HepG2 (cell line): ENCODE measurements around the gene MAPK13. TPM values are rescaled to one million over a fixed set of nuclear protein-coding genes. Genes with fewer than 3 reads are reported as not detected.

Experiments used
- ATAC-seq: fragments of 200-7000 bp; cut with Tn5 transposase; 3 replicates; pipeline ENCODE4 v1.9.1; 2020; ENCODE audit warnings: mild to moderate bottlenecking, moderate library complexity
- BruUV-seq: library from RNA; stranded (reverse); fragments of 400-500 nt; replicated peaks from 2 replicates; lab custom pipeline; 2021; lab: Mats Ljungman, UMichigan
- CTCF ChIA-PET: fragments of 300-600 bp; formaldehyde crosslinking; extraction: SDS; loops from one replicate; lab custom pipeline; 2021; ENCODE audit warnings: low total read pairs, inconsistent platforms, low intra/inter-chr PET ratio; lab: Yijun Ruan, JAX
- POLR2A ChIA-PET: fragments of 350-600 bp; sonication (Branson Sonifier 250); formaldehyde crosslinking; loops from one replicate; lab custom pipeline; 2020; ENCODE audit warnings: antibody characterized with exemption, inconsistent platforms; lab: Yijun Ruan, JAX
- DNase-seq: peaks from one replicate; pipeline ENCODE4 v3.0.0-alpha.2; 2015; ENCODE audit warnings: low spot score
- FAIRE-seq: peaks from 3 replicates; lab custom pipeline; 2011; peaks lifted over from hg19 to GRCh38; lab: Jason Lieb, UNC
- H2AFZ ChIP-seq: one replicate; pipeline ENCODE4 v1.6.1; 2011; ENCODE audit warnings: low read length, inconsistent platforms
- H3K27ac ChIP-seq: fragments of 300-600 bp; 3 replicates; pipeline ENCODE4 v1.8.0; 2011; ENCODE audit warnings: mixed run types, mild to moderate bottlenecking, mixed read lengths, low read length, inconsistent platforms; ENCODE audit not compliant: insufficient read depth; ENCODE audit errors: extremely low read length
- H3K27me3 ChIP-seq, 2 experiments: fragments of 200-600 bp in 1 of 2; 2 replicates in 1 of 2; 3 replicates in 1 of 2; pipeline versions ENCODE4 v1.6.0 to v1.8.0; 2011; ENCODE audit warnings: low read length in 2 of 2, mild to moderate bottlenecking in 2 of 2, moderate library complexity in 2 of 2, inconsistent platforms in 1 of 2; ENCODE audit not compliant: insufficient read depth in 2 of 2, control insufficient read depth in 1 of 2
- H3K36me3 ChIP-seq, 2 experiments: fragments of 200-600 bp in 1 of 2; replicated peaks in 1 of 2; 2 replicates in 1 of 2; 3 replicates in 1 of 2; pipeline versions ENCODE4 v1.5.1 to v1.8.0; 2011; ENCODE audit warnings: low read length in 2 of 2, inconsistent platforms in 1 of 2; ENCODE audit not compliant: insufficient read depth in 2 of 2, control insufficient read depth in 1 of 2
- H3K4me1 ChIP-seq: 2 replicates; pipeline ENCODE4 v1.5.1; 2012; ENCODE audit warnings: low read length, inconsistent platforms; ENCODE audit not compliant: insufficient read depth
- H3K4me2 ChIP-seq: 2 replicates; pipeline ENCODE4 v1.6.0; 2011; ENCODE audit warnings: low read depth, low read length, inconsistent platforms
- H3K4me3 ChIP-seq, 3 experiments: fragments of 200-600 bp in 1 of 3; sonication (generic), shearing (Covaris generic) in 1 of 3; replicated peaks in 1 of 3; 2 replicates each; pipeline ENCODE4 v1.5.1; 2011 to 2016; ENCODE audit warnings: low read length in 3 of 3, inconsistent platforms in 2 of 3, low read depth in 2 of 3, mild to moderate bottlenecking in 2 of 3, control low read depth in 1 of 3, mixed read lengths in 1 of 3; ENCODE audit not compliant: insufficient read depth in 1 of 3
- H3K79me2 ChIP-seq: one replicate; pipeline ENCODE4 v1.6.1; 2011; ENCODE audit warnings: low read length, inconsistent platforms; ENCODE audit not compliant: insufficient read depth
- H3K9ac ChIP-seq: 2 replicates; pipeline ENCODE4 v1.6.0; 2011; ENCODE audit warnings: mild to moderate bottlenecking, low read depth, low read length, inconsistent platforms; ENCODE audit not compliant: insufficient read depth
- H3K9me3 ChIP-seq: 2 replicates; pipeline ENCODE4 v1.5.1; 2012; ENCODE audit warnings: mild to moderate bottlenecking, low read length
- H4K20me1 ChIP-seq: 2 replicates; pipeline ENCODE4 v1.6.0; 2011; ENCODE audit warnings: inconsistent platforms, mild to moderate bottlenecking, low read length, moderate library complexity; ENCODE audit not compliant: insufficient read depth
- ATF2 ChIP-seq: sonication (generic); formaldehyde crosslinking; IDR thresholded peaks from 2 replicates; pipeline ENCODE4 v1.4.0; 2020; ENCODE audit warnings: missing genetic modification reagents
- BHLHE40 ChIP-seq: IDR thresholded peaks from 2 replicates; pipeline ENCODE4 v1.6.1; 2011; ENCODE audit warnings: low read length, improper control_type of control experiment
- MED1 ChIP-seq: sonication (generic); formaldehyde crosslinking; IDR thresholded peaks from 2 replicates; pipeline ENCODE4 v1.4.0; 2020; ENCODE audit warnings: missing genetic modification reagents
- NFE2L2 ChIP-seq: fragments of 150-350 bp; IDR thresholded peaks from 2 replicates; pipeline ENCODE4 v1.6.1; 2014; ENCODE audit warnings: low read length
- REPIN1 ChIP-seq: sonication (generic); formaldehyde crosslinking; IDR thresholded peaks from 2 replicates; pipeline ENCODE4 v1.8.0; 2022; ENCODE audit warnings: missing genetic modification reagents, low read depth, mild to moderate bottlenecking, borderline replicate concordance
- SALL2 ChIP-seq: sonication (generic); formaldehyde crosslinking; IDR thresholded peaks from 2 replicates; pipeline ENCODE4 v1.8.1; 2023; ENCODE audit warnings: mild to moderate bottlenecking, missing genetic modification reagents, inconsistent platforms
- SAP130 ChIP-seq: IDR thresholded peaks from 2 replicates; pipeline ENCODE4 v1.6.1; 2016; ENCODE audit warnings: low read depth
- SRF ChIP-seq: IDR thresholded peaks from 2 replicates; pipeline ENCODE4 v1.6.1; 2011; ENCODE audit warnings: mild to moderate bottlenecking, low read depth, low read length, moderate library complexity
- SRSF4 ChIP-seq: fragments of 200-400 bp; formaldehyde crosslinking; IDR thresholded peaks from one replicate; pipeline ENCODE4 v1.6.1; 2018; ENCODE audit warnings: mild to moderate bottlenecking, low read depth, low read length, moderate library complexity; ENCODE audit not compliant: poor library complexity, severe bottlenecking
- TAF15 ChIP-seq: fragments of 200-400 bp; formaldehyde crosslinking; IDR thresholded peaks from one replicate; pipeline ENCODE4 v1.6.1; 2018; ENCODE audit warnings: mild to moderate bottlenecking, low read depth, low read length; ENCODE audit not compliant: poor library complexity, severe bottlenecking
- TBX2 ChIP-seq: sonication (generic); formaldehyde crosslinking; IDR thresholded peaks from 2 replicates; pipeline ENCODE4 v1.5.0; 2020; ENCODE audit warnings: missing genetic modification reagents, mild to moderate bottlenecking, borderline replicate concordance
- TRAFD1 ChIP-seq: sonication (generic); formaldehyde crosslinking; IDR thresholded peaks from 2 replicates; pipeline ENCODE4 v1.5.1; 2020; ENCODE audit warnings: missing genetic modification reagents, mild to moderate bottlenecking, borderline replicate concordance
- XRCC5 ChIP-seq: fragments of 200-400 bp; formaldehyde crosslinking; optimal IDR thresholded peaks from 2 replicates; pipeline ENCODE3; 2017; ENCODE audit warnings: mild to moderate bottlenecking, low read length
- ZNF124 ChIP-seq: sonication (generic); formaldehyde crosslinking; IDR thresholded peaks from 2 replicates; pipeline ENCODE4 v1.4.0; 2020; ENCODE audit warnings: missing genetic modification reagents
- ZNF317 ChIP-seq: sonication (generic); formaldehyde crosslinking; IDR thresholded peaks from 2 replicates; pipeline ENCODE4 v1.5.0; 2020; ENCODE audit warnings: mild to moderate bottlenecking, missing genetic modification reagents
- ZNF414 ChIP-seq: sonication (generic); formaldehyde crosslinking; IDR thresholded peaks from 2 replicates; pipeline ENCODE4 v1.5.0; 2020; ENCODE audit warnings: missing genetic modification reagents
- WGBS: methylation state at CpG from one replicate; pipeline ENCODE4 v1.1.6; 2017; ENCODE audit warnings: low lambda C conversion rate; 5-methylcytosine and 5-hydroxymethylcytosine counted together
- in situ Hi-C: cut with HindIII; loops from 2 replicates; pipeline ENCODE4 v1.10.0; 2017; ENCODE audit warnings: low pct_unique_long_range_greater_than_20kb; ENCODE audit not compliant: extremely low pct_ligation_motif_present
- intact Hi-C: fragments of 100-400 bp; cut with micrococcal nuclease; formaldehyde crosslinking; loops from one replicate; pipeline ENCODE4 v1.10.0; 2022; ENCODE audit not compliant: unreplicated experiment
- polyA plus RNA-seq, 8 experiments: library from polyadenylated mRNA; depleted of rRNA in 3 of 8; stranded (reverse) in 7 of 8; unstranded in 1 of 8; fragments of >200 nt; fragmentation: Illumina TruSeq in 4 of 8; extraction: Trizol in 4 of 8; gene quantifications; 2 replicates each; pipeline versions ENCODE4 v1.2.1 to v1.2.3, GENCODE V29; 2011 to 2016; ENCODE audit warnings: low read depth in 4 of 8, missing spikeins in 1 of 8, mixed read lengths in 1 of 8; ENCODE audit not compliant: insufficient read depth in 1 of 8
- total RNA-seq, 5 experiments: library from RNA; depleted of rRNA; stranded (reverse); fragments of >200 nt; fragmentation: Illumina TruSeq; extraction: Trizol; gene quantifications; 2 replicates each; pipeline ENCODE4 v1.2.3, GENCODE V29; 2016; ENCODE audit warnings: low read depth in 1 of 5
- TF ChIP-seq, protein P1 (sequence below): sonication (generic); formaldehyde crosslinking; IDR thresholded peaks from 2 replicates; pipeline ENCODE4 v1.4.0; 2020; ENCODE audit warnings: mild to moderate bottlenecking, missing genetic modification reagents
- TF ChIP-seq, protein P2 (sequence below): fragments of 450-650 bp; IDR thresholded peaks from 2 replicates; pipeline ENCODE4 v1.6.1; 2016

Gene MAPK13
- total and polyA plus RNA-seq, 2 of the 13 experiments (the other 11 are each of a cell fraction or from before 2014, with no cell fraction given): 12.7 to 43.4 TPM

GRCh38 chr6:36154286-36154685 lies 24.0 kb downstream of the MAPK13 start:
- H3K79me2 ChIP-seq: no peaks in the 10 kb centered on the region
- H3K27me3 ChIP-seq: no peaks in the 10 kb centered on the region
- POLR2A ChIA-PET: no interaction called here
- in situ Hi-C loops: no loop called here
- FAIRE-seq: no peak
- H3K27ac ChIP-seq: no peak overlapping the region
- H2AFZ ChIP-seq: no peak overlapping the region
- WGBS: 71% methylated on average over 2 of the region's 2 CpGs
- H3K9ac ChIP-seq: no peak overlapping the region
- H3K4me2 ChIP-seq: no peak overlapping the region
- peaks cover 7% of the 10 kb centered on the region; the same call in 1 of the 2 replicates for H3K9me3 ChIP-seq
- BruUV-seq: no TSS peak
- TF ChIP-seq MED1 (CRISPR knock-in tag): no peak
- TF ChIP-seq ZNF124 (CRISPR knock-in tag): no peak
- no peak for TF ChIP-seq REPIN1 (CRISPR knock-in tag)
- TF ChIP-seq, protein P1, sequence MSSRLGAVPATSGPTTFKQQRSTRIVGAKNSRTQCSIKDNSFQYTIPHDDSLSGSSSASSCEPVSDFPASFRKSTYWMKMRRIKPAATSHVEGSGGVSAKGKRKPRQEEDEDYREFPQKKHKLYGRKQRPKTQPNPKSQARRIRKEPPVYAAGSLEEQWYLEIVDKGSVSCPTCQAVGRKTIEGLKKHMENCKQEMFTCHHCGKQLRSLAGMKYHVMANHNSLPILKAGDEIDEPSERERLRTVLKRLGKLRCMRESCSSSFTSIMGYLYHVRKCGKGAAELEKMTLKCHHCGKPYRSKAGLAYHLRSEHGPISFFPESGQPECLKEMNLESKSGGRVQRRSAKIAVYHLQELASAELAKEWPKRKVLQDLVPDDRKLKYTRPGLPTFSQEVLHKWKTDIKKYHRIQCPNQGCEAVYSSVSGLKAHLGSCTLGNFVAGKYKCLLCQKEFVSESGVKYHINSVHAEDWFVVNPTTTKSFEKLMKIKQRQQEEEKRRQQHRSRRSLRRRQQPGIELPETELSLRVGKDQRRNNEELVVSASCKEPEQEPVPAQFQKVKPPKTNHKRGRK (CRISPR knock-in tag): no peak
- no peak for TF ChIP-seq ZNF317 (CRISPR knock-in tag)
- TF ChIP-seq SRF: no peak
- TF ChIP-seq ZNF414 (CRISPR knock-in tag): no peak
- TF ChIP-seq TRAFD1: no peak
- no peak for TF ChIP-seq TAF15
- TF ChIP-seq NFE2L2: no peak
- no peak for TF ChIP-seq BHLHE40
- TF ChIP-seq SAP130 (CRISPR knock-in tag): no peak
- TF ChIP-seq ATF2 (CRISPR knock-in tag): no peak
- no peak for TF ChIP-seq SRSF4
- no peak for TF ChIP-seq TBX2 (CRISPR knock-in tag)
- TF ChIP-seq, protein P2, sequence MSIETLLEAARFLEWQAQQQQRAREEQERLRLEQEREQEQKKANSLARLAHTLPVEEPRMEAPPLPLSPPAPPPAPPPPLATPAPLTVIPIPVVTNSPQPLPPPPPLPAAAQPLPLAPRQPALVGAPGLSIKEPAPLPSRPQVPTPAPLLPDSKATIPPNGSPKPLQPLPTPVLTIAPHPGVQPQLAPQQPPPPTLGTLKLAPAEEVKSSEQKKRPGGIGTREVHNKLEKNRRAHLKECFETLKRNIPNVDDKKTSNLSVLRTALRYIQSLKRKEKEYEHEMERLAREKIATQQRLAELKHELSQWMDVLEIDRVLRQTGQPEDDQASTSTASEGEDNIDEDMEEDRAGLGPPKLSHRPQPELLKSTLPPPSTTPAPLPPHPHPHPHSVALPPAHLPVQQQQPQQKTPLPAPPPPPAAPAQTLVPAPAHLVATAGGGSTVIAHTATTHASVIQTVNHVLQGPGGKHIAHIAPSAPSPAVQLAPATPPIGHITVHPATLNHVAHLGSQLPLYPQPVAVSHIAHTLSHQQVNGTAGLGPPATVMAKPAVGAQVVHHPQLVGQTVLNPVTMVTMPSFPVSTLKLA: no peak
- no peak for TF ChIP-seq SALL2 (CRISPR knock-in tag)
- no peak for TF ChIP-seq XRCC5
- TF ChIP-seq, all 625 proteins: peak for 0
- intact Hi-C loops: no loop called here
- ATAC-seq (no peak), DNase-seq (no peak)
- H3K4me3 ChIP-seq: no peak overlapping the region
- no peaks in the 10 kb centered on the region for H3K36me3 ChIP-seq
- no peaks in the 10 kb centered on the region for H4K20me1 ChIP-seq
- 0 out of 2 replicates have a peak, but pooled peaks cover 5% of the 10 kb centered on the region for H3K4me1 ChIP-seq
- CTCF ChIA-PET: no interaction called here
